IMR-90 (cell line): Measurements from ENCODE around the gene BAIAP2L1. TPM values are rescaled to one million over a fixed set of nuclear protein-coding genes. Genes with fewer than 3 reads are reported as not detected.

Experiments used
- ATAC-seq: fragments of 200-7000 bp; cut with Tn5 transposase; 2 replicates; pipeline ENCODE4 v1.9.1; 2020; ENCODE audit warnings: low read depth, mild to moderate bottlenecking, moderate library complexity
- BruUV-seq: library from RNA; stranded (reverse); fragments of 400-500 nt; replicated peaks from 2 replicates; lab custom pipeline; 2021; lab: Mats Ljungman, UMichigan
- CTCF ChIA-PET: fragments of 300-600 bp; formaldehyde crosslinking; extraction: SDS; loops from one replicate; lab custom pipeline; 2021; ENCODE audit warnings: antibody characterized with exemption; lab: Yijun Ruan, JAX
- POLR2A ChIA-PET: fragments of 300-600 bp; sonication (Branson Sonifier 250); formaldehyde crosslinking; loops from one replicate; lab custom pipeline; 2022; ENCODE audit warnings: antibody characterized with exemption; ENCODE audit not compliant: unreplicated experiment; lab: Charles Lee
- DNase-seq: peaks from one replicate; pipeline ENCODE4 v3.0.0; 2013
- H2AFZ ChIP-seq: replicated peaks from 2 replicates; pipeline ENCODE3; 2013; ENCODE audit warnings: low read length, mild to moderate bottlenecking; ENCODE audit not compliant: poor library complexity
- H2AK5ac ChIP-seq: 2 replicates; pipeline ENCODE4 v1.6.1; 2013; ENCODE audit warnings: low read depth, low read length, inconsistent platforms
- H2AK9ac ChIP-seq: replicated peaks from 2 replicates; pipeline ENCODE3; 2013; ENCODE audit warnings: mild to moderate bottlenecking, low read depth, low read length, moderate library complexity; ENCODE audit not compliant: poor library complexity
- H2BK120ac ChIP-seq: 2 replicates; pipeline ENCODE4 v1.6.1; 2013; ENCODE audit warnings: low read depth, low read length, inconsistent platforms
- H2BK15ac ChIP-seq: 3 replicates; pipeline ENCODE4 v1.6.1; 2013; ENCODE audit warnings: low read depth, low read length, inconsistent platforms
- H2BK20ac ChIP-seq: 2 replicates; pipeline ENCODE4 v1.6.1; 2013; ENCODE audit warnings: low read depth, mild to moderate bottlenecking, inconsistent platforms, low read length, moderate library complexity
- H2BK5ac ChIP-seq: 2 replicates; pipeline ENCODE4 v1.6.1; 2013; ENCODE audit warnings: mild to moderate bottlenecking, low read depth, low read length, inconsistent platforms; ENCODE audit not compliant: poor library complexity, severe bottlenecking
- H3K14ac ChIP-seq: replicated peaks from 2 replicates; pipeline ENCODE4 v1.6.1; 2013; ENCODE audit warnings: low read depth, low read length, inconsistent platforms
- H3K18ac ChIP-seq: 2 replicates; pipeline ENCODE4 v1.6.1; 2013; ENCODE audit warnings: low read depth, low read length, control low read depth
- H3K23ac ChIP-seq: 2 replicates; pipeline ENCODE4 v1.6.1; 2013; ENCODE audit warnings: low read depth, low read length, inconsistent platforms
- H3K27ac ChIP-seq: 2 replicates; pipeline ENCODE4 v1.5.1; 2013; ENCODE audit warnings: mild to moderate bottlenecking, control low read depth, low read length; ENCODE audit not compliant: insufficient read depth
- H3K27me3 ChIP-seq: 2 replicates; pipeline ENCODE4 v1.6.1; 2013; ENCODE audit warnings: low read length; ENCODE audit not compliant: control insufficient read depth, insufficient read depth
- H3K36me3 ChIP-seq: 2 replicates; pipeline ENCODE4 v1.6.1; 2013; ENCODE audit warnings: low read length, mixed read lengths; ENCODE audit not compliant: control insufficient read depth, insufficient read depth
- H3K4ac ChIP-seq: 2 replicates; pipeline ENCODE4 v1.6.1; 2013; ENCODE audit warnings: low read depth, low read length, inconsistent platforms
- H3K4me1 ChIP-seq: 2 replicates; pipeline ENCODE4 v1.6.1; 2013; ENCODE audit warnings: low read length, mixed read lengths; ENCODE audit not compliant: control insufficient read depth, insufficient read depth
- H3K4me2 ChIP-seq: 2 replicates; pipeline ENCODE4 v1.6.1; 2013; ENCODE audit warnings: low read depth, mild to moderate bottlenecking, control low read depth, low read length, moderate library complexity
- H3K4me3 ChIP-seq: 2 replicates; pipeline ENCODE4 v1.5.1; 2013; ENCODE audit warnings: low read depth, mild to moderate bottlenecking, control low read depth, low read length, moderate library complexity; ENCODE audit not compliant: insufficient read depth
- H3K56ac ChIP-seq: 2 replicates; pipeline ENCODE4 v1.6.1; 2013; ENCODE audit warnings: low read length, inconsistent platforms; ENCODE audit not compliant: insufficient read depth; ENCODE audit errors: extremely low read depth
- H3K79me1 ChIP-seq, 2 experiments: 2 replicates each; pipeline ENCODE4 v1.6.1; 2013; ENCODE audit warnings: low read length in 2 of 2, inconsistent platforms in 1 of 2, low read depth in 1 of 2
- H3K9ac ChIP-seq: 2 replicates; pipeline ENCODE4 v1.6.1; 2013; ENCODE audit warnings: low read depth, low read length, control low read depth
- H3K9me1 ChIP-seq: 2 replicates; pipeline ENCODE4 v1.6.1; 2013; ENCODE audit warnings: low read length, inconsistent platforms; ENCODE audit not compliant: insufficient read depth
- H3K9me3 ChIP-seq: 2 replicates; pipeline ENCODE4 v1.6.1; 2013; ENCODE audit warnings: low read length; ENCODE audit not compliant: control insufficient read depth, insufficient read depth
- H4K20me1 ChIP-seq: 2 replicates; pipeline ENCODE4 v1.6.1; 2013; ENCODE audit warnings: low read length, inconsistent platforms; ENCODE audit not compliant: insufficient read depth
- H4K5ac ChIP-seq: 2 replicates; pipeline ENCODE4 v1.6.1; 2013; ENCODE audit warnings: mild to moderate bottlenecking, low read depth, low read length, control low read depth
- H4K8ac ChIP-seq, 2 experiments: 2 replicates each; pipeline ENCODE4 v1.6.1; 2013; ENCODE audit warnings: low read depth in 2 of 2, low read length in 2 of 2, control low read depth in 1 of 2, inconsistent platforms in 1 of 2
- H4K91ac ChIP-seq: 2 replicates; pipeline ENCODE4 v1.6.1; 2013; ENCODE audit warnings: low read depth, low read length, inconsistent platforms; ENCODE audit not compliant: insufficient read depth
- BHLHE40 ChIP-seq: fragments of 150-350 bp; IDR thresholded peaks from 2 replicates; pipeline ENCODE4 v1.6.1; 2016; ENCODE audit warnings: mild to moderate bottlenecking, low read depth, low read length
- CEBPB ChIP-seq: IDR thresholded peaks from 2 replicates; pipeline ENCODE4 v1.6.1; 2012; ENCODE audit warnings: low read depth, low read length, improper control_type of control experiment
- CHD1 ChIP-seq: IDR thresholded peaks from 2 replicates; pipeline ENCODE4 v1.6.1; 2012; ENCODE audit warnings: low read depth, low read length, improper control_type of control experiment
- ELK1 ChIP-seq: fragments of 150-350 bp; IDR thresholded peaks from 2 replicates; pipeline ENCODE4 v1.6.1; 2016; ENCODE audit warnings: low read depth, mild to moderate bottlenecking, low read length, moderate library complexity, borderline replicate concordance
- FOS ChIP-seq: fragments of 150-350 bp; IDR thresholded peaks from 2 replicates; pipeline ENCODE4 v1.6.1; 2016; ENCODE audit warnings: low read depth, low read length
- MAFK ChIP-seq: IDR thresholded peaks from 2 replicates; pipeline ENCODE4 v1.6.1; 2012; ENCODE audit warnings: low read depth, low read length, improper control_type of control experiment
- MAZ ChIP-seq: IDR thresholded peaks from 2 replicates; pipeline ENCODE4 v1.6.1; 2012; ENCODE audit warnings: low read depth, mild to moderate bottlenecking, low read length, improper control_type of control experiment, moderate library complexity, borderline replicate concordance
- MXI1 ChIP-seq: IDR thresholded peaks from 2 replicates; pipeline ENCODE4 v1.6.1; 2012; ENCODE audit warnings: low read depth, mild to moderate bottlenecking, low read length, moderate library complexity, borderline replicate concordance
- NFE2L2 ChIP-seq: fragments of 150-350 bp; IDR thresholded peaks from 2 replicates; pipeline ENCODE4 v1.6.1; 2016; ENCODE audit warnings: low read depth, mild to moderate bottlenecking, low read length
- POLR2A ChIP-seq: IDR thresholded peaks from 2 replicates; pipeline ENCODE4 v1.6.1; 2012; ENCODE audit warnings: mild to moderate bottlenecking, low read depth, low read length
- RAD21 ChIP-seq: IDR thresholded peaks from 2 replicates; pipeline ENCODE4 v1.6.1; 2012; ENCODE audit warnings: low read length, improper control_type of control experiment
- RCOR1 ChIP-seq: IDR thresholded peaks from 2 replicates; pipeline ENCODE4 v1.6.1; 2012; ENCODE audit warnings: mild to moderate bottlenecking, low read length, improper control_type of control experiment; ENCODE audit not compliant: insufficient replicate concordance
- RFX5 ChIP-seq: IDR thresholded peaks from 2 replicates; pipeline ENCODE4 v1.8.0; 2012; ENCODE audit warnings: low read depth, mild to moderate bottlenecking, low read length, moderate library complexity
- SMC3 ChIP-seq: fragments of 150-350 bp; IDR thresholded peaks from 2 replicates; pipeline ENCODE4 v1.6.1; 2016; ENCODE audit warnings: low read depth, mild to moderate bottlenecking, antibody characterized with exemption, low read length, moderate library complexity
- WGBS, 2 experiments: methylation state at CpG; one replicate each; pipeline versions ENCODE4 v1.1.5 to v1.1.7; 2013; ENCODE audit warnings: missing lambda C conversion rate in 2 of 2; ENCODE audit not compliant: insufficient read length in 1 of 2; ENCODE audit errors: extremely low coverage in 2 of 2; 5-methylcytosine and 5-hydroxymethylcytosine counted together
- dilution Hi-C: fragments of 300-500 bp; cut with HindIII; formaldehyde crosslinking; loops from one replicate; pipeline ENCODE4 v1.14.3; 2018; ENCODE audit warnings: low sequenced_read_pairs; ENCODE audit not compliant: unreplicated experiment
- in situ Hi-C: fragments of 300-500 bp; cut with MboI; formaldehyde crosslinking; loops from 3 replicates; pipeline ENCODE4 v1.14.3; 2019; ENCODE audit warnings: low sequenced_read_pairs, inconsistent platforms, mixed read lengths
- intact Hi-C: fragments of 100-400 bp; cut with micrococcal nuclease; formaldehyde crosslinking; loops from 2 replicates; pipeline ENCODE4 v1.10.0; 2022
- polyA plus RNA-seq, 3 experiments: library from polyadenylated mRNA; depleted of rRNA; stranded (reverse); fragments of >200 nt; gene quantifications; 2 replicates each; pipeline ENCODE4 v1.2.3, GENCODE V29; 2012; ENCODE audit warnings: low replicate concordance in 1 of 3
- total RNA-seq: library from RNA; depleted of rRNA; stranded (reverse); fragments of >200 nt; gene quantifications from 2 replicates; pipeline ENCODE4 v1.2.3, GENCODE V29; 2012
- TF ChIP-seq, protein P1 (sequence below): conservative IDR thresholded peaks from 2 replicates; pipeline ENCODE4 v1.5.1; 2012; ENCODE audit warnings: mild to moderate bottlenecking, low read depth, low read length, improper control_type of control experiment

Gene BAIAP2L1
- total and polyA plus RNA-seq, 2 of the 4 experiments (the other 2 are of a cell fraction) = 2.2 to 6.0 TPM

GRCh38 chr7:98280791-98281756, 119.8 kb downstream of the BAIAP2L1 start, which contains the start of gene BRI3:
BRI3 (plus strand) TSS chr7:98281686; CDS start chr7:98281796, 110 bp downstream.
- Histone ChIP-seq H3K4me3 (peak within 1 kb of the TSS; percentile 88), H2BK120ac (peak within 1 kb of the TSS; percentile 66), H2BK15ac (peak within 1 kb of the TSS; percentile 65; the same call in 1 of the 3 replicates), H3K4ac (peak within 1 kb of the TSS; percentile 92), H3K56ac (peak within 1 kb of the TSS; percentile 79), H4K91ac (peak within 1 kb of the TSS; percentile 85), H2AK5ac (peak within 1 kb of the TSS; percentile 97), H3K9ac (peak within 1 kb of the TSS; percentile 94), H3K9me1 (peaks cover 11% of the 10 kb centered on the region), H4K5ac (peak within 1 kb of the TSS; percentile 70), H3K4me2 (peak within 1 kb of the TSS; percentile 97), H4K20me1 (peaks cover 32% of the 10 kb centered on the region), H3K18ac (peak within 1 kb of the TSS; percentile 64), H3K27ac (peak within 1 kb of the TSS; percentile 91), H2AFZ (peak within 1 kb of the TSS; percentile 98), H4K8ac (peak within 1 kb of the TSS; percentile 85 to 88; a peak in 3 of 4 replicates), H3K79me1 (peaks cover 10 to 42% of the 10 kb centered on the region in 2 experiments; a peak in 3 of 4 replicates), H3K14ac (peak within 1 kb of the TSS; percentile 87), H2BK20ac (peak within 1 kb of the TSS; percentile 34; the same call in 1 of the 2 replicates), H3K23ac (peak within 1 kb of the TSS; percentile 79), H3K27me3 (no peaks in the 10 kb centered on the region), H3K36me3 (peaks cover 15% of the 10 kb centered on the region; the same call in 1 of the 2 replicates), H3K4me1 (peaks cover 36% of the 10 kb centered on the region), H2BK5ac (peak within 1 kb of the TSS; percentile 83), H2AK9ac (peak within 1 kb of the TSS; percentile 99), H3K9me3 (no peaks in the 10 kb centered on the region)
- dilution Hi-C loops = no loop called here
- intact Hi-C loops = no loop called here
- ATAC-seq = peak; percentile 79
- BruUV-seq = no TSS peak
- ChIA-PET CTCF (interaction anchor here (0.6 kb wide), 1 partner anchor 84 kb away, joined by 8 read pairs; no protein-coding TSS in a partner anchor), POLR2A (no interaction called here)
- in situ Hi-C loops = no loop called here
- peak; percentile 73 for DNase-seq
- 0% methylated on average over 11 of the region's 92 CpGs; no CpG with 5 or more reads in 1 of the 2 experiments for WGBS, 2 experiments
- TF ChIP-seq MAZ = peak; percentile 59; the same call in 1 of the 2 replicates
- no peak for TF ChIP-seq CEBPB
- TF ChIP-seq ELK1 = no peak
- TF ChIP-seq CHD1 = no peak
- no peak for TF ChIP-seq NFE2L2
- TF ChIP-seq RFX5 = no peak
- TF ChIP-seq, protein P1, sequence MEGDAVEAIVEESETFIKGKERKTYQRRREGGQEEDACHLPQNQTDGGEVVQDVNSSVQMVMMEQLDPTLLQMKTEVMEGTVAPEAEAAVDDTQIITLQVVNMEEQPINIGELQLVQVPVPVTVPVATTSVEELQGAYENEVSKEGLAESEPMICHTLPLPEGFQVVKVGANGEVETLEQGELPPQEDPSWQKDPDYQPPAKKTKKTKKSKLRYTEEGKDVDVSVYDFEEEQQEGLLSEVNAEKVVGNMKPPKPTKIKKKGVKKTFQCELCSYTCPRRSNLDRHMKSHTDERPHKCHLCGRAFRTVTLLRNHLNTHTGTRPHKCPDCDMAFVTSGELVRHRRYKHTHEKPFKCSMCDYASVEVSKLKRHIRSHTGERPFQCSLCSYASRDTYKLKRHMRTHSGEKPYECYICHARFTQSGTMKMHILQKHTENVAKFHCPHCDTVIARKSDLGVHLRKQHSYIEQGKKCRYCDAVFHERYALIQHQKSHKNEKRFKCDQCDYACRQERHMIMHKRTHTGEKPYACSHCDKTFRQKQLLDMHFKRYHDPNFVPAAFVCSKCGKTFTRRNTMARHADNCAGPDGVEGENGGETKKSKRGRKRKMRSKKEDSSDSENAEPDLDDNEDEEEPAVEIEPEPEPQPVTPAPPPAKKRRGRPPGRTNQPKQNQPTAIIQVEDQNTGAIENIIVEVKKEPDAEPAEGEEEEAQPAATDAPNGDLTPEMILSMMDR = no peak
- TF ChIP-seq FOS = no peak
- TF ChIP-seq POLR2A = 0 out of 2 replicates have a peak, but pooled peaks have one; percentile 6
- no peak for TF ChIP-seq MXI1
- no peak for TF ChIP-seq RAD21
- TF ChIP-seq RCOR1 = no peak
- no peak for TF ChIP-seq BHLHE40
- TF ChIP-seq MAFK = no peak
- TF ChIP-seq SMC3 = no peak
